ENCODE data around the gene CNKSR3. TPM values are rescaled to one million over a fixed set of nuclear protein-coding genes. Genes with fewer than 3 reads are reported as not detected.
A peak's percentile ranks its signal among the peaks of the same experiment; 100 is the strongest.

CNKSR3 gene
- total and polyA plus RNA-seq, 2 of the 8 experiments (the other 6 are each of a cell fraction or from before 2014, with no cell fraction given) = 1.2 to 6.2 TPM

GRCh38 chr6:154509421-154510143 lies 903 bp downstream of the CNKSR3 start (continued):
- no peak for TF ChIP-seq CHD7 (IDR thresholded peaks at IDR 0.05; ENCODE audit: insufficient replicate concordance, low read length)
- TF ChIP-seq RBBP5 (IDR thresholded peaks at IDR 0.05; ENCODE audit: borderline replicate concordance, low read depth, low read length) = peak; percentile 27; the same call in 1 of the 2 replicates
- TF ChIP-seq SUZ12 (IDR thresholded peaks at IDR 0.05; ENCODE audit: low read length) = peak; percentile 61
- TF ChIP-seq KDM4A (IDR thresholded peaks at IDR 0.05; ENCODE audit: low read depth, low read length, severe bottlenecking) = peak; percentile 59
- peak; percentile 73 for TF ChIP-seq E2F6 (IDR thresholded peaks at IDR 0.05)
- no peak for TF ChIP-seq ASH2L (IDR thresholded peaks at IDR 0.05; ENCODE audit: low read length)
